ENCODE measurements around the gene PDE4D. TPM values are rescaled to one million over a fixed set of nuclear protein-coding genes. Genes with fewer than 3 reads are reported as not detected.

The PDE4D gene
- total RNA-seq, 1 donor from 2014 or later: 7.6 TPM

DNA sequence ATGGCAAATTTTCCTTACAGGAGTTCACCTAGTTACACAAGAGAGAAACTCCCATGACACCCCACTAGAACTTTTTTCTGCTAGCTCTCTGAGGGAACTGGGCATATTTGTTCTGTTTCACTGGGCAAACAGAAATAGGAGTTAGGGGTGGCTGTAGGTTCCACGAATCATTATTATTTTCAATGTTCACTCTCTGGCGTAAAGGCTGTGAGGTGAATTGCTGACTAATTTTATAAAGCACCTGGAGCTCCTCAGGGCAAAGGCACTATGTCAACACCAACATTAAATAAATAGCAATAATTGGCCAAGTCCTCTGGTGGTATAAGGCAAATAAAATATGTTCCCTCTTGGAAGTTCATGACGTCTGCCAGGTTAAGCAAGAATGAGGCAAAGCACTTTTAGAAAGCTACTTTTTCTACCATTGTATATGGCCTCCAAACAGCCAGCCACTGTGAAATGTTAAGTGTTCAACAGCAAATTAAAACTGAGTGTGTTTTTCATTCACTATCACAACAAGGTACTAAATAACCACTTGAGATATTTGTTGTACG is 344.6 kb downstream of the PDE4D start:
- Mint-ChIP-seq H3K9me3 (ENCODE audit: low read depth) (no peaks in the 10 kb centered on the region), H3K4me1 (ENCODE audit: low read depth) (peaks cover 9% of the 10 kb centered on the region), H3K36me3 (ENCODE audit: insufficient read depth) (no peaks in the 10 kb centered on the region), H3K4me3 (ENCODE audit: low read depth) (no peak overlapping the region), H3K27ac (no peak overlapping the region), H3K27me3 (no peaks in the 10 kb centered on the region)
- TF ChIP-seq, protein P1, sequence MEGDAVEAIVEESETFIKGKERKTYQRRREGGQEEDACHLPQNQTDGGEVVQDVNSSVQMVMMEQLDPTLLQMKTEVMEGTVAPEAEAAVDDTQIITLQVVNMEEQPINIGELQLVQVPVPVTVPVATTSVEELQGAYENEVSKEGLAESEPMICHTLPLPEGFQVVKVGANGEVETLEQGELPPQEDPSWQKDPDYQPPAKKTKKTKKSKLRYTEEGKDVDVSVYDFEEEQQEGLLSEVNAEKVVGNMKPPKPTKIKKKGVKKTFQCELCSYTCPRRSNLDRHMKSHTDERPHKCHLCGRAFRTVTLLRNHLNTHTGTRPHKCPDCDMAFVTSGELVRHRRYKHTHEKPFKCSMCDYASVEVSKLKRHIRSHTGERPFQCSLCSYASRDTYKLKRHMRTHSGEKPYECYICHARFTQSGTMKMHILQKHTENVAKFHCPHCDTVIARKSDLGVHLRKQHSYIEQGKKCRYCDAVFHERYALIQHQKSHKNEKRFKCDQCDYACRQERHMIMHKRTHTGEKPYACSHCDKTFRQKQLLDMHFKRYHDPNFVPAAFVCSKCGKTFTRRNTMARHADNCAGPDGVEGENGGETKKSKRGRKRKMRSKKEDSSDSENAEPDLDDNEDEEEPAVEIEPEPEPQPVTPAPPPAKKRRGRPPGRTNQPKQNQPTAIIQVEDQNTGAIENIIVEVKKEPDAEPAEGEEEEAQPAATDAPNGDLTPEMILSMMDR (IDR thresholded peaks at IDR 0.05; ENCODE audit: unreplicated experiment): no peak
- DNase-seq (ENCODE audit: low spot score, unreplicated experiment): no peak

DNA sequence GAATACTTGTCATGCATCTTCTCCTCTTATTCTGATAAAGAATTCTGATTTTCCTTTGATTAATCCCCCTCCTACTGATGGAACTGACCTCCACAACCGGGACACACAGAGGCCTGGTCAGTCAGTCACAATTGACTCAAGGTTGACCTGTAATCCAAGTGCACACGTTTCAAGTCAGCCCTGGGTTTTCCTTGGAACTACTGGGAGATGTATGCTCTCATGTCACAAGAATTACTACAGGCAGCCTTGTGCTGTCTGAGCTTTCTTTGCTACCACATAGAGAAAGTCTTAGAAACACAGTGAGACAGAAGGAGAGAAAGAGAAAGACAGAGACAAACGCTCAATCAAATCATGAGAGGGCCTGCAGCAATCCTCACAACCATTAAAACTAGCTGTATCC is 345.8 kb downstream of the PDE4D start:
- H3K36me3 Mint-ChIP-seq (ENCODE audit: insufficient read depth): no peaks in the 10 kb centered on the region

DNA sequence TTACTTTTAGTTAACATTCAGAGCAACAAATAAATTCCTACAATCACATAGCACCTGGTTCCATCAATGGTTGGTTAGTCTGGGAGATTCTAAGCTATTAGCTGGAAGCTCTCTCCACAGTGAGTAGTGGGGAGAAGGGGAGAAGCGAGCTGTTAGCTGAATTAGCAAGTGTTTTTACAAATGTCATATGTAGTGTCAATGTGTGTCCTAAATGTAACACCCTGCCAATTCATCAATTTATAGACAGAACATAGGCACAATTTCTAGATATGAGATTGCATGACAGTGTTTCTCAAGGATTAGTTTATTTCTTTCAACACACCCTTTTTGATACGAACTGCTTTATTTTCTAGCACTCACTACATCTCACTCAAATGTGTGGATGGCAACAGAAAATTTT is 349.0 kb downstream of the PDE4D start:
- H3K9me3 Mint-ChIP-seq (ENCODE audit: low read depth): no peaks in the 10 kb centered on the region

More for the DNA sequence above, 345.8 kb downstream of the PDE4D start:
- Mint-ChIP-seq H3K27me3 (no peaks in the 10 kb centered on the region), H3K4me3 (ENCODE audit: low read depth) (no peak overlapping the region), H3K4me1 (ENCODE audit: low read depth) (peaks cover 12% of the 10 kb centered on the region), H3K9me3 (ENCODE audit: low read depth) (no peaks in the 10 kb centered on the region), H3K27ac (no peak overlapping the region)
- no peak for DNase-seq (ENCODE audit: low spot score, unreplicated experiment)
- TF ChIP-seq, protein P1 (IDR thresholded peaks at IDR 0.05; ENCODE audit: unreplicated experiment): no peak

DNA sequence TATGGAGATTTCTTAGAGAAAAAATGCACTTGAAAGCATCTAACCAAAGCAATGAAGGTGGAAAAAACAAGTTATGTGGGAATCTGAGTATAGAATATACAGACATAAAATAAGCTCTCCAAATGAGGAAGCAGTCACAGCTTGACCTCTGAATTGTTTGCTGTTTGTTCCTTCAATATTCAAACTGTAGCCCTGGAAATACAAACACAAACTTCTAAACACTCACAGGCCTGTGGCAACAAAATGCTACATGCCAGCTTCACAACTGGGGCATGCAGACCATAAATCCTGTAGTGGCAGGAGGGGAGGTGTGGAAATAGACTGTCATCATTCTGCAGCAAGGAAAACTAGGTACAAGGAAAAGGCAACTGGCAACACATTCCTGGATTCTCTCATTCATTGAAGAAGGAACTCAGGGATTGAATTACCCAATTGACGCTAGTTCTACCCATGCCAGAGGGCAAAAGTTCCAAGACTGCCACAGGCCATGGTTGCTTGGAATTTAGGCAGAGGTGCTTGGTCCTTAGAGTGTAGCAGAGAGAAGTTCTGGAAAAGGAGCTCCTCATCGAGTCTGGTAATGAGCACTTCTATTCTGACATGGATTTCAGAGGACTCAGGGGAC is 349.6 kb downstream of the PDE4D start:
- no peak overlapping the region for H3K27ac Mint-ChIP-seq
- no peak overlapping the region for H3K4me3 Mint-ChIP-seq (ENCODE audit: low read depth)
- H3K27me3 Mint-ChIP-seq: no peaks in the 10 kb centered on the region
- DNase-seq (ENCODE audit: low spot score, unreplicated experiment): no peak
- TF ChIP-seq, protein P1 (IDR thresholded peaks at IDR 0.05; ENCODE audit: unreplicated experiment): no peak
- no peaks in the 10 kb centered on the region for H3K36me3 Mint-ChIP-seq (ENCODE audit: insufficient read depth)
- H3K9me3 Mint-ChIP-seq (ENCODE audit: low read depth): no peaks in the 10 kb centered on the region
- H3K4me1 Mint-ChIP-seq (ENCODE audit: low read depth): peaks cover 11% of the 10 kb centered on the region

More for the DNA sequence above, 349.0 kb downstream of the PDE4D start:
- no peak overlapping the region for H3K27ac Mint-ChIP-seq
- peaks cover 14% of the 10 kb centered on the region for H3K4me1 Mint-ChIP-seq (ENCODE audit: low read depth)
- no peak for DNase-seq (ENCODE audit: low spot score, unreplicated experiment)
- no peaks in the 10 kb centered on the region for H3K27me3 Mint-ChIP-seq
- H3K4me3 Mint-ChIP-seq (ENCODE audit: low read depth): no peak overlapping the region
- H3K36me3 Mint-ChIP-seq (ENCODE audit: insufficient read depth): no peaks in the 10 kb centered on the region
- TF ChIP-seq, protein P1 (IDR thresholded peaks at IDR 0.05; ENCODE audit: unreplicated experiment): no peak

DNA sequence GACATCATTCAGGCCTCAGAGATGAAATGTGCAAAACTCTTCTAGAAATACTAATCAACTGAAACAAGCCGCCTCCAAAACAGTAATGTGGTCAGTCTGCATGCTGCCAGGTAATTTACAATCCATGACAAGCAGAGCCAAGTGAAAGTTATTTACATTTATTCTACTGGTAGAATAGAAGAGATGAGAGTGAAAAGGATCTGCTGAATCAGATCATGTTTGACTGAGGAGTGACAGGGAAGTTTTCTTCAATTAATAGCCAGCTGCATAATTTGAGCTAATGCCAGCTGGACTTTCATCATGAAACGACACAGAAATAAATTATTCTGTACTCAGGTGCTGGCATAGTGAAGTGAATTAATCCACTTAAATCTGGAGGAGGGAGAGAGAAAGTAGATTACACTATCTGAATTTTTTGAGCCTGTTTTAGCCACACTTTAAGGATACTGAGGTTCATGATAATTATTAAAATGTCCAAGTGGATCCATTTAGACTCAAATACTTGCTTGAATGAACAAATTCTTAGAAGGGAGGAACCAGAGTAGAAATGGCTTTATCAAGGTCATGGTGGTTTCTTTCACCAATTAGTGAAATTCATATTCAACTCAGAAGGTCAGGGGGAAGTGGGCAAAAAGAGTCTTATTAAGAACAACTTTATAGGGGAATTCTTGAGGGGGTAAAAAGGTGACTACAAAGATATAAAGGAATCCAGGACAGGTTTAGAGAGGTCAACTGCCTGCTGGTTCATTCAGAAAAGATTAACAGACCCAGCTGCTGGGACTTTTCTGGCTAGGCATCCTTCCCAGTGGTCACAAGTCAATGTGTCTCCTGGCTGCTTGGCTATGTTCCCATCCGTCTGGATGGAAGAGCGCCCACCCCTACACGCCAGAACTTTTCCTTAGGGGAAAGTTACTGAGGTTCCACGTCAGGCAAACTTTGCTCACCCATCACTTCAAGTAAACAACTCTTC is 350.4 kb downstream of the PDE4D start:
- no peaks in the 10 kb centered on the region for H3K36me3 Mint-ChIP-seq (ENCODE audit: insufficient read depth)
- H3K4me1 Mint-ChIP-seq (ENCODE audit: low read depth): peaks cover 6% of the 10 kb centered on the region
- TF ChIP-seq, protein P1 (IDR thresholded peaks at IDR 0.05; ENCODE audit: unreplicated experiment): no peak
- H3K27me3 Mint-ChIP-seq: no peaks in the 10 kb centered on the region
- H3K9me3 Mint-ChIP-seq (ENCODE audit: low read depth): no peaks in the 10 kb centered on the region
- DNase-seq (ENCODE audit: low spot score, unreplicated experiment): no peak
- H3K4me3 Mint-ChIP-seq (ENCODE audit: low read depth): no peak overlapping the region
- no peak overlapping the region for H3K27ac Mint-ChIP-seq

All from progenitor cell of endocrine pancreas (in vitro differentiated cells).